Trophoblast cell (in vitro differentiated cells and primary cell): ENCODE results near the gene SLC35E1.
"Not testable (repeated sequence)": the region's sequence is repeated elsewhere in the genome, so short reads cannot be mapped to it uniquely, and the experiment has no call there.

Experiments used
- DNase-seq, 2 donors: peaks; one replicate each; pipeline ENCODE4 v3.0.0-alpha.2; 2016
- H2AFZ ChIP-seq: 2 replicates; pipeline ENCODE4 v1.6.1; 2013; ENCODE audit warnings: low read length, moderate library complexity, mild to moderate bottlenecking; ENCODE audit not compliant: insufficient read depth, poor library complexity
- H2AK5ac ChIP-seq: 2 replicates; pipeline ENCODE4 v1.6.1; 2013; ENCODE audit warnings: mild to moderate bottlenecking, low read length
- H2BK120ac ChIP-seq: 2 replicates; pipeline ENCODE4 v1.6.1; 2013; ENCODE audit warnings: low read length, mild to moderate bottlenecking, moderate library complexity; ENCODE audit not compliant: insufficient read depth, poor library complexity
- H2BK12ac ChIP-seq: 2 replicates; pipeline ENCODE4 v1.6.1; 2013; ENCODE audit warnings: mild to moderate bottlenecking, low read length, moderate library complexity
- H2BK5ac ChIP-seq: 2 replicates; pipeline ENCODE4 v1.6.1; 2013; ENCODE audit warnings: low read length, low read depth, moderate library complexity, mild to moderate bottlenecking; ENCODE audit not compliant: poor library complexity
- H3K14ac ChIP-seq: 2 replicates; pipeline ENCODE4 v1.6.1; 2013; ENCODE audit warnings: mild to moderate bottlenecking, low read length
- H3K18ac ChIP-seq: 2 replicates; pipeline ENCODE4 v1.6.1; 2013; ENCODE audit warnings: mild to moderate bottlenecking, low read length
- H3K23ac ChIP-seq: 2 replicates; pipeline ENCODE4 v1.6.1; 2013; ENCODE audit warnings: low read length
- H3K27ac ChIP-seq: 2 replicates; pipeline ENCODE4 v1.5.1; 2013; ENCODE audit warnings: low read depth, mild to moderate bottlenecking, inconsistent platforms, low read length, moderate library complexity
- H3K27me3 ChIP-seq: 2 replicates; pipeline ENCODE4 v1.6.1; 2013; ENCODE audit warnings: inconsistent platforms, mild to moderate bottlenecking, low read length, moderate library complexity; ENCODE audit not compliant: insufficient read depth
- H3K36me3 ChIP-seq, 2 experiments: 1 replicate in 1 of 2; 2 replicates in 1 of 2; pipeline ENCODE4 v1.6.1; 2013; ENCODE audit warnings: low read length in 2 of 2, mild to moderate bottlenecking in 2 of 2, moderate library complexity in 1 of 2; ENCODE audit not compliant: insufficient read depth in 2 of 2, control insufficient read depth in 1 of 2
- H3K4ac ChIP-seq: 2 replicates; pipeline ENCODE4 v1.6.1; 2013; ENCODE audit warnings: low read depth, mild to moderate bottlenecking, low read length, moderate library complexity
- H3K4me1 ChIP-seq, 2 experiments: 1 replicate in 1 of 2; 2 replicates in 1 of 2; pipeline ENCODE4 v1.6.1; 2013; ENCODE audit warnings: low read length in 2 of 2, mild to moderate bottlenecking in 2 of 2, moderate library complexity in 1 of 2; ENCODE audit not compliant: insufficient read depth in 2 of 2, control insufficient read depth in 1 of 2
- H3K4me2 ChIP-seq: 2 replicates; pipeline ENCODE4 v1.6.1; 2013; ENCODE audit warnings: inconsistent platforms, mild to moderate bottlenecking, low read length, moderate library complexity
- H3K4me3 ChIP-seq: 2 replicates; pipeline ENCODE4 v1.5.1; 2013; ENCODE audit warnings: mild to moderate bottlenecking, low read depth, low read length, inconsistent platforms
- H3K79me1 ChIP-seq: one replicate; pipeline ENCODE4 v1.6.1; 2013; ENCODE audit warnings: low read length
- H3K79me2 ChIP-seq: 2 replicates; pipeline ENCODE4 v1.6.1; 2013; ENCODE audit warnings: low read length, mild to moderate bottlenecking; ENCODE audit not compliant: control insufficient read depth, insufficient read depth, poor library complexity
- H3K9ac ChIP-seq: 2 replicates; pipeline ENCODE4 v1.6.1; 2013; ENCODE audit warnings: mild to moderate bottlenecking, low read length
- H3K9me3 ChIP-seq: 2 replicates; pipeline ENCODE4 v1.6.1; 2013; ENCODE audit warnings: low read depth, mild to moderate bottlenecking, control low read depth, inconsistent platforms, low read length; ENCODE audit not compliant: insufficient read depth
- H4K12ac ChIP-seq: 2 replicates; pipeline ENCODE4 v1.6.1; 2013; ENCODE audit warnings: low read depth, mild to moderate bottlenecking, low read length, moderate library complexity
- H4K8ac ChIP-seq: 2 replicates; pipeline ENCODE4 v1.6.1; 2013; ENCODE audit warnings: low read depth, mild to moderate bottlenecking, low read length, moderate library complexity
- H4K91ac ChIP-seq: one replicate; pipeline ENCODE4 v1.6.1; 2013; ENCODE audit warnings: low read depth, mild to moderate bottlenecking, low read length, moderate library complexity
- WGBS: extraction: QIAGEN DNeasy Blood & Tissue Kit; methylation state at CpG from one replicate; pipeline ENCODE4 v1.1.7; 2013; ENCODE audit warnings: missing lambda C conversion rate; ENCODE audit not compliant: insufficient read length, insufficient coverage; ENCODE audit errors: extremely low coverage; 5-methylcytosine and 5-hydroxymethylcytosine counted together

Gene SLC35E1

GRCh38 chr19:16543734-16544133 is 28.5 kb downstream of the SLC35E1 start:
- not testable (repeated sequence) for H3K4me1 ChIP-seq, H4K91ac ChIP-seq, H2BK120ac ChIP-seq, H3K23ac ChIP-seq, H3K9ac ChIP-seq, H4K12ac ChIP-seq, H3K27ac ChIP-seq, H3K14ac ChIP-seq, H4K8ac ChIP-seq, H3K4me2 ChIP-seq, H2AFZ ChIP-seq, H2BK12ac ChIP-seq, H3K9me3 ChIP-seq, H3K18ac ChIP-seq, H2AK5ac ChIP-seq, H2BK5ac ChIP-seq, DNase-seq, H3K4me3 ChIP-seq, H3K4ac ChIP-seq, H3K27me3 ChIP-seq
- Histone ChIP-seq H3K79me2 (peaks cover 25% of the 10 kb centered on the region), H3K36me3 (peaks cover 7 to 15% of the 10 kb centered on the region in 2 experiments), H3K79me1 (peaks cover 11% of the 10 kb centered on the region)
- no CpG with 5 or more reads among the region's 6 CpGs for WGBS

DNA sequence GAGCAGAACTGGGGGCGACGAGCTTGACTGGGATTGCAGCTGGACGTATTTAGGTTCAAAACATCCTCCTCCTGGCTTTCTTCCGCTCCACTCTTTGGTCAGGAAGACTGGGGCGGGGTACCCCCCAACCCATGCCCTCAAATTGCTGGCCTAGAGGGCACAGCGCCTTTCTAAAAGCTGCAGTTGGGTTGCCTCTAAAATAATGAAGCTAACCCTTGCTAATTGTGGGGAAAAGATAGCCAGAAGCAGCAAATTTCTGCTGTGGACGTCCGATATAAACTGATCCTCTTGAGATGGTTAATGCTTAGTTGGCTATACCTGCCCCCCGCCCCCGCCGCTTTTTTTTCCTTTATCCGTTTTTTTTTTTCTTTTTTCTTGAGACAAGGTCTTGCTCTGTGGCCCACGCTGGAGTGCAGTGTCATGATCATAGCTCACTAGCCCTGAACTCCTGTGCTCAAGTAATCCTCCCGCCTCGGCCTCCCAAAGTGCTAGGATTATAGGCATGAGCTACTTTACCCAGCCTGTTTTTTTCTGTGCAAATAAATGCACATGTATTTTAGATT is 29.2 kb downstream of the SLC35E1 start:
- Histone ChIP-seq H4K8ac (peak overlapping the region; percentile 97), H2AK5ac (peak overlapping the region; percentile 90), H2BK5ac (peak overlapping the region; percentile 92), H3K18ac (peak overlapping the region; percentile 97), H3K27ac (peak overlapping the region; percentile 68), H3K27me3 (no peaks in the 10 kb centered on the region), H2AFZ (peak overlapping the region; percentile 94), H3K4me2 (peak overlapping the region; percentile 98), H3K36me3 (peaks cover 13 to 21% of the 10 kb centered on the region in 2 experiments), H3K4ac (peak overlapping the region; percentile 89), H3K23ac (no peak overlapping the region), H2BK12ac (no peak overlapping the region), H3K9ac (peak overlapping the region; percentile 98), H2BK120ac (peak overlapping the region; percentile 85), H4K91ac (peak overlapping the region; percentile 98), H3K4me3 (peak overlapping the region; percentile 94), H4K12ac (peak overlapping the region; percentile 96), H3K79me1 (peaks cover 11% of the 10 kb centered on the region), H3K79me2 (peaks cover 26% of the 10 kb centered on the region), H3K9me3 (peaks cover 1% of the 10 kb centered on the region), H3K14ac (peak overlapping the region; percentile 98), H3K4me1 (peaks cover 7% of the 10 kb centered on the region in 2 experiments)
- no peak for DNase-seq
- WGBS, result no CpG with 5 or more reads among the region's 15 CpGs

DNA sequence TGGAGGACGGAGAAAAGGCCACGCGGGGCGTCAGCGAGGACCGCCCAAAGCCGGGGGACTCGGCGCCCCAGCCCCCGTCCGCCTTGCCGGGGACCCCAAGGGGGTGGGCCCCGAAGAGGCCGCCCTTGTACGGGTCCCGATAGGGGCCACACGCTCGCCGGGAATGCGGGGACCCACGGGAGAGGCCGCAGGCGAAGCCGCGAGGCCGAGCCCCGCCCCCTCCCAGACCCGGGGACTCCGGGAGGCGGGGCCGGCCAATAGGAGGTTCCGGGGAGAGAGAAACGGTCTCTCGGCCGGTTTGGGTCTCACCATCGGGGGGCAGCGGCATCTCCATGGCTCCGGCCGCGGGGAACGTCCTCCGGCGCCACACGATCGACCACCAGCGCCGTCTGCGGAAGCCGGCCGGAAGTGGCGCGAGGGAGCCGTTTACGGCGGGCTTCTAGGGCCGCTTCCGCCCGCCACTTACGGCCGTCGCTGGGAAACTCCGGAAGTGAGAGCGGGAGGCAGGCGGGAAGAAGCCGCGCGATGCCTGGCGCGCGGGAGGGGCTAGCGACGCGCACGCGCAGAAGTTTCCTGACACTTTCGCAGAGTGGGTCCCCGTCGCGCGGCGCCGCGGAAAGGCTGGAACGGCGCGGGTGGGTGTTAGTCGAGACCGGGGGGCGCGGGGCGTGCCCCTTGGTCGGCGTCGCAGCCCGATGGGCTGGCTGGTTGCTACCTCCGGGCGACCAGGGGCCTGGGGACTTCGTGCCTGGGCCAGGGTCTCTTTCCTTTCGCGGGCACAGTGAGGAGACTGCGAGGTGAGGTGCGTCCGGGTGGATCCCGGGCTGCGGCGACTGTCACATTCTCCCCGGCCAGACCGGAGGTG is 29.9 kb downstream of the SLC35E1 start, which contains the start of gene CHERP:
Gene CHERP (minus strand): TSS at position 393 of the 865 bp plus-strand sequence. CDS start 59 bp downstream, at position 334.
- peak within 1 kb of the TSS; percentile 90 for H2AK5ac ChIP-seq
- H3K4ac ChIP-seq, result peak within 1 kb of the TSS; percentile 94
- peak within 1 kb of the TSS; percentile 92 for H2BK5ac ChIP-seq
- peak within 1 kb of the TSS; percentile 97 for H4K8ac ChIP-seq
- peak within 1 kb of the TSS; percentile 97 for H3K18ac ChIP-seq
- H3K4me1 ChIP-seq, result peaks cover 7% of the 10 kb centered on the region in 2 experiments
- H3K4me3 ChIP-seq, result peak within 1 kb of the TSS; percentile 94
- H3K4me2 ChIP-seq, result peak within 1 kb of the TSS; percentile 98
- peaks cover 11% of the 10 kb centered on the region for H3K79me1 ChIP-seq
- peaks cover 1% of the 10 kb centered on the region for H3K9me3 ChIP-seq
- peak within 1 kb of the TSS; percentile 96 for H4K12ac ChIP-seq
- no peak within 1 kb of the TSS for H2BK12ac ChIP-seq
- H2AFZ ChIP-seq, result peak within 1 kb of the TSS; percentile 94
- DNase-seq, result peak; percentile 96 to 98
- H3K9ac ChIP-seq, result peak within 1 kb of the TSS; percentile 98
- peak within 1 kb of the TSS; percentile 92 for H2BK120ac ChIP-seq
- peak within 1 kb of the TSS; percentile 68 for H3K27ac ChIP-seq
- H3K23ac ChIP-seq, result no peak within 1 kb of the TSS
- H4K91ac ChIP-seq, result peak within 1 kb of the TSS; percentile 98
- H3K36me3 ChIP-seq, result peaks cover 19 to 28% of the 10 kb centered on the region in 2 experiments
- no peaks in the 10 kb centered on the region for H3K27me3 ChIP-seq
- WGBS, result no CpG with 5 or more reads among the region's 108 CpGs
- H3K14ac ChIP-seq, result peak within 1 kb of the TSS; percentile 98
- H3K79me2 ChIP-seq, result peaks cover 26% of the 10 kb centered on the region

DNA sequence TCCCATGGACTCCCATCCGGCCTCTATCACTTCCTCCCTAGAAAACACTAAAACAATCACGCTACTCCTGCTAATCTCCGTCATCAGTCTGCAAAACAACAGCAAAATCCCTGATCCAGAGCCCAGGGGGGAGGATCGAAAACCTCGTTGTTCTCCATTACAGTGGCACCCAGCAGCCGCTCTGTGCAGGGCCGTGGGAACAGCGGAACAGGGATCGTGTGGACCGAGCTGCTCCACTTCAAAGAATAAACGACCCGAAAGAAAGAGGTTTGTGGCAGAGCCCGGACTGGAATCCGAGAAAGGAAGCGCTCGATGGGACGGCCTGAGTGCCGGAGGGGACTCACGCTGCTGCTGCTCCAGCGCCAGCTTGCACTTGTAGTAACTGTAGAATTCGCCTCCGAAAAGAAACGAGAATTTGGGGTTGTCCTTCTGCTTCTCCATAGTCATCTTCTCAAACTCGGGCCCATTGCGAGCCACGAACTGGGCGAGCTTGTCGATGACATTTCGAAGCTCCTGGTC is 30.6 kb downstream of the SLC35E1 start:
- peak overlapping the region; percentile 81 for H2AK5ac ChIP-seq
- peak overlapping the region; percentile 90 for H3K14ac ChIP-seq
- peak overlapping the region; percentile 94 for H4K12ac ChIP-seq
- peaks cover 7% of the 10 kb centered on the region in 2 experiments for H3K4me1 ChIP-seq
- peak overlapping the region; percentile 89 for H3K9ac ChIP-seq
- DNase-seq, result peak in 1 of 2 donors; percentile 36
- H2AFZ ChIP-seq, result peak overlapping the region; percentile 84
- peak overlapping the region; percentile 87 for H2BK5ac ChIP-seq
- peak overlapping the region; percentile 90 for H3K18ac ChIP-seq
- peak overlapping the region; percentile 94 for H3K4ac ChIP-seq
- H3K23ac ChIP-seq, result no peak overlapping the region
- peak overlapping the region; percentile 95 for H4K91ac ChIP-seq
- H4K8ac ChIP-seq, result peak overlapping the region; percentile 96
- H3K4me3 ChIP-seq, result peak overlapping the region; percentile 84
- peaks cover 11% of the 10 kb centered on the region for H3K79me1 ChIP-seq
- H3K4me2 ChIP-seq, result peak overlapping the region; percentile 72
- WGBS, result no CpG with 5 or more reads among the region's 29 CpGs
- H3K27ac ChIP-seq, result peak overlapping the region; percentile 68
- peaks cover 21 to 32% of the 10 kb centered on the region in 2 experiments for H3K36me3 ChIP-seq
- H3K9me3 ChIP-seq, result peaks cover 1% of the 10 kb centered on the region
- peak overlapping the region; percentile 92 for H2BK120ac ChIP-seq
- no peak overlapping the region for H2BK12ac ChIP-seq
- no peaks in the 10 kb centered on the region for H3K27me3 ChIP-seq
- peaks cover 26% of the 10 kb centered on the region for H3K79me2 ChIP-seq
